PC-3 (cell line): ENCODE results near the gene PIEZO1. TPM values are rescaled to one million over a fixed set of nuclear protein-coding genes. Genes with fewer than 3 reads are reported as not detected.

Experiments
- ATAC-seq: fragments of 200-7000 bp; cut with Tn5 transposase; 2 replicates; pipeline ENCODE4 v1.9.1; 2020; ENCODE audit warnings: mild to moderate bottlenecking, moderate library complexity
- BruUV-seq: library from RNA; stranded (reverse); fragments of 400-500 nt; replicated peaks from 2 replicates; lab custom pipeline; 2021; lab: Mats Ljungman, UMichigan
- CTCF ChIA-PET: fragments of 300-600 bp; sonication (Branson Sonifier 250); formaldehyde crosslinking; loops from one replicate; lab custom pipeline; 2022; ENCODE audit warnings: antibody characterized with exemption; lab: Charles Lee
- POLR2A ChIA-PET: fragments of 300-600 bp; sonication (Branson Sonifier 250); formaldehyde crosslinking; loops from one replicate; lab custom pipeline; 2022; ENCODE audit warnings: antibody characterized with exemption; ENCODE audit not compliant: unreplicated experiment; lab: Charles Lee
- DNase-seq: peaks from one replicate; pipeline ENCODE4 v3.0.0-alpha.2; 2015
- H2AFZ ChIP-seq: fragments of 300-600 bp; sonication (generic); 2 replicates; pipeline ENCODE4 v1.6.0; 2016; ENCODE audit warnings: antibody characterized with exemption, low read length
- H3F3A ChIP-seq: fragments of 300-600 bp; sonication (generic); one replicate; pipeline ENCODE4 v1.6.0; 2017; ENCODE audit warnings: antibody characterized with exemption, low read length, control low read depth, mild to moderate bottlenecking; ENCODE audit not compliant: unreplicated experiment
- H3K27ac ChIP-seq: fragments of 300-600 bp; sonication (generic); 2 replicates; pipeline ENCODE4 v1.5.1; 2016; ENCODE audit warnings: mild to moderate bottlenecking, low read length
- H3K27me3 ChIP-seq: fragments of 300-600 bp; sonication (generic); 2 replicates; pipeline ENCODE4 v1.6.1; 2016; ENCODE audit warnings: low read length, mixed read lengths
- H3K36me3 ChIP-seq: fragments of 300-600 bp; sonication (generic); 2 replicates; pipeline ENCODE4 v1.6.1; 2016; ENCODE audit warnings: low read depth, mixed run types, low read length, mixed read lengths
- H3K4me1 ChIP-seq: fragments of 300-600 bp; sonication (generic); 2 replicates; pipeline ENCODE4 v1.5.1; 2016; ENCODE audit warnings: low read length; ENCODE audit not compliant: insufficient read depth
- H3K4me2 ChIP-seq: fragments of 300-600 bp; sonication (generic); 2 replicates; pipeline ENCODE4 v1.6.0; 2016; ENCODE audit warnings: low read length
- H3K4me3 ChIP-seq: fragments of 300-600 bp; sonication (generic); 2 replicates; pipeline ENCODE4 v1.5.1; 2016; ENCODE audit warnings: mild to moderate bottlenecking, low read length, mixed read lengths
- H3K79me2 ChIP-seq: fragments of 300-600 bp; sonication (generic); 2 replicates; pipeline ENCODE4 v1.6.1; 2017; ENCODE audit warnings: low read length, mixed read lengths
- H3K9ac ChIP-seq: fragments of 300-600 bp; sonication (generic); 2 replicates; pipeline ENCODE4 v1.6.0; 2016; ENCODE audit warnings: mild to moderate bottlenecking, low read length
- H3K9me2 ChIP-seq: fragments of 300-600 bp; sonication (generic); replicated peaks from 2 replicates; pipeline ENCODE4 v1.6.1; 2016; ENCODE audit warnings: mixed run types, low read length, mixed read lengths
- H3K9me3 ChIP-seq: fragments of 300-600 bp; sonication (generic); 2 replicates; pipeline ENCODE4 v1.6.1; 2016; ENCODE audit warnings: low read length, mixed read lengths
- H4K20me1 ChIP-seq: fragments of 300-600 bp; sonication (generic); 2 replicates; pipeline ENCODE4 v1.6.1; 2016; ENCODE audit warnings: low read length, mixed read lengths
- EZH2 ChIP-seq: fragments of 300-600 bp; sonication (generic); IDR thresholded peaks from one replicate; pipeline ENCODE4 v1.6.1; 2017; ENCODE audit warnings: antibody characterized with exemption, mild to moderate bottlenecking, low read length; ENCODE audit not compliant: unreplicated experiment
- EZH2phosphoT487 ChIP-seq: fragments of 300-600 bp; sonication (generic); IDR thresholded peaks from 2 replicates; pipeline ENCODE4 v1.6.1; 2018; ENCODE audit warnings: mild to moderate bottlenecking, antibody characterized with exemption, low read length, borderline replicate concordance
- intact Hi-C: fragments of 100-400 bp; cut with micrococcal nuclease; formaldehyde crosslinking; loops from 2 replicates; pipeline ENCODE4 v1.9.0; 2023
- total RNA-seq: library from RNA; depleted of rRNA; stranded (reverse); fragments of >200 nt; gene quantifications from 2 replicates; pipeline ENCODE4 v1.2.3, GENCODE V29; 2014
- TF ChIP-seq, protein P1 (sequence below): fragments of 300-600 bp; sonication (generic); conservative IDR thresholded peaks from 2 replicates; pipeline ENCODE4 v1.5.1; 2017; ENCODE audit warnings: antibody characterized with exemption, low read depth, mild to moderate bottlenecking, low read length

PIEZO1 gene
- total RNA-seq, 1 experiment from 2014 or later: 180 TPM

DNA sequence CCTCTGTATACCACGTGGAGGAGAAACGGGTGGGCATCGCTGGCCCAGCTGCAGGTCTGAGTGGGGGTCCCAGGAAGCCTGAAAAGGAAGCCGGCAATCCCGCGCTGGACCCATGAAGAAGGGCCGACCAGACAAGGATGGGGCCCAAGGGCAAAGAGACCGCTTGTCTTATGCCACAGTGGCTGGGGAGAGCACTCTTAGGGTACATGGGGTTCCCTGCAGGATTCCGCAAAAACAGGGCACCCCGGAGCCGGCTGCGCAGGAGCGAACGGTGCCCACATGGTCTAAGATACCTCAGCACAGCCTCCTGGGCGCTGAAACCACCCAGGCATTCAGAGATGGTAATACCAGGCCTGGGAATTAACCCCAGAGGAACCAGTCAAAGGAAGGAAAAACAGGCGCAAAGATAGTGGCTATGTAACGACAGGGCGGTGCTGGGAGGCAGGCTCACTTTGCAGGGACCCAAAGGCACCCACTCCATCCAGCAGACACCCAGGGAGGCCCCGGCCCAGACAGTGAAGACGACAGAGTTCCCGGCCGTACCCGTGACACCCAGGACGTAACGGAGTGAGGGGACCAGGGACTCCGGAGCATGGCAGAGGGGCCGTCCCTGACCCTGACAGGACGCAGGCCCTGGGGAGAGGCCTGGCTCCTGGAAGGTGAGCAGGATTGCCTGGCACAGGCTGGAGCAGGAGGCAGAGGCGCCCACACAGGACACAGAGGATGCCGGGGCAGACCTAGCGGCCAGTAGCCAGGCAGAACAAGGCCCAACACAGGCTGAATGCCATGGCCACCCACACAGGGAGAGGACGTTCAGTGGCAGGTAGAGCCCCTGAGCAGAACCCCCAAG, 10.3 kb downstream of the PIEZO1 start:
- Histone ChIP-seq H3K4me2 (no peak overlapping the region), H3F3A (no peaks in the 10 kb centered on the region), H3K27me3 (no peaks in the 10 kb centered on the region), H4K20me1 (peaks cover 20% of the 10 kb centered on the region; the same call in 1 of the 2 replicates), H3K9me2 (no peaks in the 10 kb centered on the region), H3K9ac (no peak overlapping the region), H3K4me1 (peaks cover 29% of the 10 kb centered on the region), H3K27ac (no peak overlapping the region), H2AFZ (no peak overlapping the region), H3K9me3 (no peaks in the 10 kb centered on the region), H3K4me3 (no peak overlapping the region), H3K79me2 (peaks cover 98% of the 10 kb centered on the region), H3K36me3 (no peaks in the 10 kb centered on the region)
- CTCF ChIA-PET: no interaction called here
- BruUV-seq: no TSS peak
- intact Hi-C loops: no loop called here
- POLR2A ChIA-PET: no interaction called here
- no peak for DNase-seq
- TF ChIP-seq EZH2 (no peak), EZH2phosphoT487 (no peak)
- TF ChIP-seq, protein P1, sequence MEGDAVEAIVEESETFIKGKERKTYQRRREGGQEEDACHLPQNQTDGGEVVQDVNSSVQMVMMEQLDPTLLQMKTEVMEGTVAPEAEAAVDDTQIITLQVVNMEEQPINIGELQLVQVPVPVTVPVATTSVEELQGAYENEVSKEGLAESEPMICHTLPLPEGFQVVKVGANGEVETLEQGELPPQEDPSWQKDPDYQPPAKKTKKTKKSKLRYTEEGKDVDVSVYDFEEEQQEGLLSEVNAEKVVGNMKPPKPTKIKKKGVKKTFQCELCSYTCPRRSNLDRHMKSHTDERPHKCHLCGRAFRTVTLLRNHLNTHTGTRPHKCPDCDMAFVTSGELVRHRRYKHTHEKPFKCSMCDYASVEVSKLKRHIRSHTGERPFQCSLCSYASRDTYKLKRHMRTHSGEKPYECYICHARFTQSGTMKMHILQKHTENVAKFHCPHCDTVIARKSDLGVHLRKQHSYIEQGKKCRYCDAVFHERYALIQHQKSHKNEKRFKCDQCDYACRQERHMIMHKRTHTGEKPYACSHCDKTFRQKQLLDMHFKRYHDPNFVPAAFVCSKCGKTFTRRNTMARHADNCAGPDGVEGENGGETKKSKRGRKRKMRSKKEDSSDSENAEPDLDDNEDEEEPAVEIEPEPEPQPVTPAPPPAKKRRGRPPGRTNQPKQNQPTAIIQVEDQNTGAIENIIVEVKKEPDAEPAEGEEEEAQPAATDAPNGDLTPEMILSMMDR: no peak
- no peak for ATAC-seq

DNA sequence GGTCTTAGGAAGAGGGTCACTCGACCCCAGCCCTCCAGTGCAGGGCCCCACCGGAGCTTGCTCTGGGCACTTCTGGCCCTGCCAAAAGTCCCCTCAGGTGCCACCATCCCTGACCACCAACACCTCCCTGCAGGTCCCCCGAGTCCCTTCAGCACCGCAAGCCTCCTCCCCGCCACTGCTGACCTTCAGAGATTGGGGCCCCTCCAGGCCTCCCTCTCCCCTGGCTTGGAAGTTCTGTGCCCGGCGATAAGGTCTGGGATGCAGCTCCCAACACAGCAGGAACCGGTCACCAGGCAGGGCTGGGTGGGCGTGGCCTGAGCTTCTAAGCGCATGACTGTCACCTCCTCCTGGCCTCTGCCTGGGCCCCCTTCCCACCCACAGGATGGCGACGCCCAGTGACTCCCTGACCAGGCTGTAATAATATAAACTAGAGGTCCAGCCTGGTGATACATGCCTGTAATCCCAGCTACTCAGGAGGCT, 11.2 kb downstream of the PIEZO1 start:
- no TSS peak for BruUV-seq
- Histone ChIP-seq H3K9ac (no peak overlapping the region), H3K4me2 (no peak overlapping the region), H3K9me2 (no peaks in the 10 kb centered on the region), H3K27ac (no peak overlapping the region), H4K20me1 (peaks cover 23% of the 10 kb centered on the region; the same call in 1 of the 2 replicates), H3K4me3 (no peak overlapping the region), H3F3A (no peaks in the 10 kb centered on the region), H3K36me3 (no peaks in the 10 kb centered on the region), H3K79me2 (peaks cover 97% of the 10 kb centered on the region), H3K4me1 (peaks cover 37% of the 10 kb centered on the region), H3K27me3 (no peaks in the 10 kb centered on the region), H3K9me3 (no peaks in the 10 kb centered on the region), H2AFZ (no peak overlapping the region)
- ChIA-PET CTCF (no interaction called here), POLR2A (interaction anchor here (0.7 kb wide), 1 partner anchor 8 kb away, joined by 6 read pairs; no protein-coding TSS in a partner anchor)
- no peak for TF ChIP-seq EZH2phosphoT487
- no peak for TF ChIP-seq EZH2
- TF ChIP-seq, protein P1: no peak
- intact Hi-C loops: no loop called here
- peak; percentile 6 for ATAC-seq
- DNase-seq: peak; percentile 45
